ENCODE data around the gene SLC40A1.

SLC40A1 gene

DNA sequence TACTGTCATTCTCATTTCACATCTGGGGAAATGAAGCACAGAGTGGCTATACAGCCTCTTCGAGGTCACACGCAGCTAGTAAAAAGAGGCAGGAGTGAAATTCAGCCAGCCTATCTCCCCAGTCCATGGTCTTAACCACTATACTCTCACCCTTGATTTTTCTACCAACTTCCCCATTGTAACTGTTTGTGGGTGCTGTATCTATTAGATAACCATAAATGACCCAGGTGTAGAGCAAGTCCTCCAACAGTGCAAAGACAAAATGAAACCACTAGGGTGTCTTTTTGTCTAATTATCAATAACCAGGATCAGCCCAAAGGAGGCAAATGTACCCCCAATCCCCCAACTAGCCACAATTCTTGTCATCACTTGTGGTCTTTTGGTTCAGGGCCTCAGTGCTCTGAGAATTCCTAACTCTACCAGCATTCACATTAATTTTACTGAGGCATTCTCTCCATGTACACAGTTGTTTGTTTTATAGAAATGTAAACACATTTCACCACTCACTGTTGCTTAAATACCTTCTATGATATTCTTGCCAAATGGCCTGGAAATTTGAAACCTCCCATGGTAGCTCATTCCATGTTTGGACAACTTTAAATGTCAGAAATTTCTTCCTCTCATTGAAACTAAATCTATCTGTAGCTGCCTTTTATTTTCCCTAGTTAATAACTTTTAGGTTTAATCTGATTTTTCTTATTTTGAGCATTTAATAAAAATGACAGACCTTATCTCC is 58.7 kb downstream of the SLC40A1 start:
- Histone ChIP-seq H3K4ac (ENCODE audit: low read depth, low read length) (no peak overlapping the region), H4K91ac (ENCODE audit: low read depth, low read length) (peak overlapping the region; percentile 37), H3K79me1 (ENCODE audit: low read length) (peaks cover 11% of the 10 kb centered on the region), H2AFZ (ENCODE audit: insufficient read depth, low read length, poor library complexity) (no peak overlapping the region), H3K4me2 (ENCODE audit: low read length) (no peak overlapping the region), H3K27ac (ENCODE audit: low read depth, low read length) (no peak overlapping the region), H3K18ac (ENCODE audit: low read length) (no peak overlapping the region), H3K9ac (ENCODE audit: low read length) (no peak overlapping the region), H2BK5ac (ENCODE audit: low read depth, low read length, poor library complexity) (no peak overlapping the region), H3K4me1 (ENCODE audit: control insufficient read depth in 1 of 2, insufficient read depth in 2 of 2, low read length in 2 of 2) (peaks cover 2 to 5% of the 10 kb centered on the region in 2 experiments), H3K36me3 (ENCODE audit: control insufficient read depth in 1 of 2, insufficient read depth in 2 of 2, low read length in 2 of 2) (no peaks in the 10 kb centered on the region), H3K4me3 (ENCODE audit: low read depth, low read length) (no peak overlapping the region), H3K79me2 (ENCODE audit: control insufficient read depth, insufficient read depth, low read length, poor library complexity) (no peaks in the 10 kb centered on the region), H3K23ac (ENCODE audit: low read length) (no peak overlapping the region), H2AK5ac (ENCODE audit: low read length) (peak overlapping the region; percentile 74), H4K8ac (ENCODE audit: low read depth, low read length) (no peak overlapping the region), H3K14ac (ENCODE audit: low read length) (no peak overlapping the region), H4K12ac (ENCODE audit: low read depth, low read length) (no peak overlapping the region), H3K9me3 (ENCODE audit: insufficient read depth, low read depth, low read length) (no peaks in the 10 kb centered on the region), H2BK120ac (ENCODE audit: insufficient read depth, low read length, poor library complexity) (no peak overlapping the region), H2BK12ac (ENCODE audit: low read length) (no peak overlapping the region), H3K27me3 (ENCODE audit: insufficient read depth, low read length) (no peaks in the 10 kb centered on the region)
- WGBS (ENCODE audit: extremely low coverage, insufficient coverage, insufficient read length): no CpG with 5 or more reads among the region's 2 CpGs
- peak in 1 of 2 donors; percentile 36 for DNase-seq

DNA sequence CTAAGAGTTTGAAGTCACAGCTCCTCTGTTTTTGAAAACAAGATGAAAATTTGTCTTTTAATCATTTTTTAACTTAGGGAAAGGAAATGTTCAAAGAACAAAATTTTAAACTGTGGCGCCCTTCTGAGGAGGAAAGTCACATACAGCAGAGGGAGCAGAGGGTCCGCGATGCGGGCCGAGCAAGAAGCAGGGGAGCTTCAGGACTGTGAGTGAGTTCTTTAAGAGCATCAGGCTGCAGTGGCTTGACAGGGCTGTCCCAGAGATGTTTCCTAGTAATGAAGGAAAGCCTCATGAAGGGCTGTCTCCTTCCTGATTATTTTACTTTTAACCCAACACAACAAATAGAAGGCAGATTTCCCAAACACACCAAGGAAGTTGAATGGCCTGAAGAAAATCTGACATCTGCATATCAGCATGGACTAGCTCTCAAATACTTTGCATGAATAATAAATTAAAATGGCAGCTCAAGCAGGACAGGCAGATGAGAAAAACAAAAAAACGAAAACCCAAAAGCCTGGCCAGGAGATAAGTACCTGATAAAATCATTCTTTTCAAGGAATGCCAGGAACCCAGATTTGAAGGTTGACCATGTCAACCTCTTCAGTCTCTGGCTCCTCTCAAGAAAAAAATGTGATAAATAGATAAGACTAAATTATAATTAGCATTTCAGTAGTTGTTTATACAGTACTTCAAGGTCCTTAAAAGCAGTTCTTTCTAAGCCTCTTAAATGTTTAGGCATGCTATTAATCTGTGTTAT is 60.8 kb downstream of the SLC40A1 start:
- Histone ChIP-seq H2AFZ (ENCODE audit: insufficient read depth, low read length, poor library complexity) (no peak overlapping the region), H2BK12ac (ENCODE audit: low read length) (peak overlapping the region; percentile 73), H3K4me2 (ENCODE audit: low read length) (no peak overlapping the region), H3K23ac (ENCODE audit: low read length) (no peak overlapping the region), H3K14ac (ENCODE audit: low read length) (no peak overlapping the region), H3K18ac (ENCODE audit: low read length) (peak overlapping the region; percentile 61), H3K36me3 (ENCODE audit: control insufficient read depth in 1 of 2, insufficient read depth in 2 of 2, low read length in 2 of 2) (no peaks in the 10 kb centered on the region), H2BK5ac (ENCODE audit: low read depth, low read length, poor library complexity) (peak overlapping the region; percentile 61), H2BK120ac (ENCODE audit: insufficient read depth, low read length, poor library complexity) (peak overlapping the region; percentile 93), H3K27ac (ENCODE audit: low read depth, low read length) (peak overlapping the region; percentile 54), H2AK5ac (ENCODE audit: low read length) (no peak overlapping the region), H3K9ac (ENCODE audit: low read length) (no peak overlapping the region), H3K4ac (ENCODE audit: low read depth, low read length) (no peak overlapping the region), H3K9me3 (ENCODE audit: insufficient read depth, low read depth, low read length) (no peaks in the 10 kb centered on the region), H3K79me1 (ENCODE audit: low read length) (peaks cover 11% of the 10 kb centered on the region), H3K79me2 (ENCODE audit: control insufficient read depth, insufficient read depth, low read length, poor library complexity) (no peaks in the 10 kb centered on the region), H4K12ac (ENCODE audit: low read depth, low read length) (no peak overlapping the region), H4K8ac (ENCODE audit: low read depth, low read length) (peak overlapping the region; percentile 23), H3K4me3 (ENCODE audit: low read depth, low read length) (no peak overlapping the region), H3K4me1 (ENCODE audit: control insufficient read depth in 1 of 2, insufficient read depth in 2 of 2, low read length in 2 of 2) (peaks cover 2 to 5% of the 10 kb centered on the region in 2 experiments), H4K91ac (ENCODE audit: low read depth, low read length) (peak overlapping the region; percentile 66), H3K27me3 (ENCODE audit: insufficient read depth, low read length) (no peaks in the 10 kb centered on the region)
- DNase-seq: peak in 1 of 2 donors; percentile 44
- no CpG with 5 or more reads among the region's 6 CpGs for WGBS (ENCODE audit: extremely low coverage, insufficient coverage, insufficient read length)

DNA sequence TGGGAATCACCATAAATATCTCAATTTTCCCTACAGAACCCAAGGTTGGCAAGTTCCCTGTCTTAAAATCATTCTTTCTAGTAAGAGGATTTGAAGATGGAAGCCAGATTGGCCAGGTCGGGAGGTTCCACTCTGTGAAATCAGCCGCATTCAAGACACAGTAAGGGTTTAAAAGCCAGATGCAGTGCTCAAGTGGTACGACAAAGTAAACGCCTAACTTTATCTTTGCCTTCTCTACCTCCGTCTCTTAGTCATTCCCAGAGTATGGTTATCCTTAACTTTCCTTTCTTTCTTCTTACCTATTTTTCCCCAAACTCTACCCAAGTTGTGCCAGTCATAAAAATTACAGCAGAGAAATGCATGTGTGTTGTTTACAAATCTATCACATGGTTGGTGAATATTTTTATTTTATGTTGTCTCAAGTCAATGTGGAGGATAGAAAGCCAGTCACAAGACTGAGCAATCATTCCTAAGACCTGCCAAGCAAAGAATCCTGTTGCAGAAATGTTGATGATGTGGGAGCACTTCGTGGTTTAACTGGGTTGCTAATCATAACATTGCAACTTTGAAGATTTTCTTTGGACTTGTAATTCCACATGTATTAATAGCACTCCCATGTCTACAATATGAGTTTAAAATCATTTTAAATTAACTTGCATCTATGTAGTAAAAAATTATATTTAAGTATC is 62.6 kb downstream of the SLC40A1 start:
- no peak overlapping the region for H2AFZ ChIP-seq (ENCODE audit: insufficient read depth, low read length, poor library complexity)
- H3K4ac ChIP-seq (ENCODE audit: low read depth, low read length): no peak overlapping the region
- H3K27ac ChIP-seq (ENCODE audit: low read depth, low read length): no peak overlapping the region
- H2BK5ac ChIP-seq (ENCODE audit: low read depth, low read length, poor library complexity): no peak overlapping the region
- H2BK120ac ChIP-seq (ENCODE audit: insufficient read depth, low read length, poor library complexity): no peak overlapping the region
- no peaks in the 10 kb centered on the region for H3K27me3 ChIP-seq (ENCODE audit: insufficient read depth, low read length)
- peak overlapping the region; percentile 42 for H4K8ac ChIP-seq (ENCODE audit: low read depth, low read length)
- no peak overlapping the region for H2BK12ac ChIP-seq (ENCODE audit: low read length)
- H3K4me1 ChIP-seq (ENCODE audit: control insufficient read depth in 1 of 2, insufficient read depth in 2 of 2, low read length in 2 of 2): peaks cover 2 to 5% of the 10 kb centered on the region in 2 experiments
- peaks cover 11% of the 10 kb centered on the region for H3K79me1 ChIP-seq (ENCODE audit: low read length)
- H3K9me3 ChIP-seq (ENCODE audit: insufficient read depth, low read depth, low read length): no peaks in the 10 kb centered on the region
- H3K36me3 ChIP-seq (ENCODE audit: control insufficient read depth in 1 of 2, insufficient read depth in 2 of 2, low read length in 2 of 2): no peaks in the 10 kb centered on the region
- H3K14ac ChIP-seq (ENCODE audit: low read length): no peak overlapping the region
- H3K4me2 ChIP-seq (ENCODE audit: low read length): no peak overlapping the region
- no peak overlapping the region for H3K23ac ChIP-seq (ENCODE audit: low read length)
- H3K4me3 ChIP-seq (ENCODE audit: low read depth, low read length): no peak overlapping the region
- H3K79me2 ChIP-seq (ENCODE audit: control insufficient read depth, insufficient read depth, low read length, poor library complexity): no peaks in the 10 kb centered on the region
- H4K91ac ChIP-seq (ENCODE audit: low read depth, low read length): no peak overlapping the region
- WGBS (ENCODE audit: extremely low coverage, insufficient coverage, insufficient read length): no CpG with 5 or more reads among the region's 6 CpGs
- H3K18ac ChIP-seq (ENCODE audit: low read length): no peak overlapping the region
- H2AK5ac ChIP-seq (ENCODE audit: low read length): no peak overlapping the region
- H3K9ac ChIP-seq (ENCODE audit: low read length): no peak overlapping the region
- no peak for DNase-seq
- H4K12ac ChIP-seq (ENCODE audit: low read depth, low read length): no peak overlapping the region

DNA sequence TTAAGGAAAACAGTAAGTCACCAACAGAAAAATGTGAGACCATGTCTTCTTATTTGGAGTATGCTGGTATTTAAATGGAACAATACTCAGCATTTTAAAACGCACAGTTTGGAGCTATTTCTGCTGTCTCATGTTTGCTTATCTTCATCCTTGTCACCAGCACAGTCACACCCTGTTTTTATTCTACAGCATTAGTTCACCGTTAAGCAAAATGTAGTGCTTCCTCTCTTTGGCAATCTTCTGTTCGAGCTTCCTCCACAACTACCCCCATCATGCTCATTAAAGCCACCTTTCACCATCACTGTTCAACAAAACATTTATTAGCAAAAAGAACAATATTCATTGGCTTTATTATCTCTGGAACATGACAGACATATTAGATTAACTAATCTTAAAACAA is 64.0 kb downstream of the SLC40A1 start:
- peaks cover 2 to 5% of the 10 kb centered on the region in 2 experiments for H3K4me1 ChIP-seq (ENCODE audit: control insufficient read depth in 1 of 2, insufficient read depth in 2 of 2, low read length in 2 of 2)
- H3K79me1 ChIP-seq (ENCODE audit: low read length): peaks cover 5% of the 10 kb centered on the region
- no peak overlapping the region for H2AFZ ChIP-seq (ENCODE audit: insufficient read depth, low read length, poor library complexity)
- H3K36me3 ChIP-seq (ENCODE audit: control insufficient read depth in 1 of 2, insufficient read depth in 2 of 2, low read length in 2 of 2): no peaks in the 10 kb centered on the region
- no peak for DNase-seq
- no peak overlapping the region for H3K18ac ChIP-seq (ENCODE audit: low read length)
- H4K91ac ChIP-seq (ENCODE audit: low read depth, low read length): no peak overlapping the region
- no peak overlapping the region for H2BK12ac ChIP-seq (ENCODE audit: low read length)
- H2BK120ac ChIP-seq (ENCODE audit: insufficient read depth, low read length, poor library complexity): no peak overlapping the region
- H3K4me3 ChIP-seq (ENCODE audit: low read depth, low read length): no peak overlapping the region
- no peaks in the 10 kb centered on the region for H3K79me2 ChIP-seq (ENCODE audit: control insufficient read depth, insufficient read depth, low read length, poor library complexity)
- no peak overlapping the region for H3K23ac ChIP-seq (ENCODE audit: low read length)
- H2AK5ac ChIP-seq (ENCODE audit: low read length): no peak overlapping the region
- H2BK5ac ChIP-seq (ENCODE audit: low read depth, low read length, poor library complexity): no peak overlapping the region
- H3K27me3 ChIP-seq (ENCODE audit: insufficient read depth, low read length): no peaks in the 10 kb centered on the region
- H4K8ac ChIP-seq (ENCODE audit: low read depth, low read length): no peak overlapping the region
- no peak overlapping the region for H3K27ac ChIP-seq (ENCODE audit: low read depth, low read length)
- no peak overlapping the region for H4K12ac ChIP-seq (ENCODE audit: low read depth, low read length)
- no peak overlapping the region for H3K14ac ChIP-seq (ENCODE audit: low read length)
- H3K9ac ChIP-seq (ENCODE audit: low read length): no peak overlapping the region
- no CpG with 5 or more reads among the region's 3 CpGs for WGBS (ENCODE audit: extremely low coverage, insufficient coverage, insufficient read length)
- H3K4me2 ChIP-seq (ENCODE audit: low read length): no peak overlapping the region
- no peak overlapping the region for H3K4ac ChIP-seq (ENCODE audit: low read depth, low read length)
- H3K9me3 ChIP-seq (ENCODE audit: insufficient read depth, low read depth, low read length): no peaks in the 10 kb centered on the region

All from trophoblast cell (in vitro differentiated cells and primary cell).